ENCODE results near the gene NRN1L.

NRN1L gene

GRCh38 chr16:67883146-67883871 is 1.4 kb upstream of the NRN1L start:
- DNase-seq (ENCODE audit: low read depth): no peak
- no peak overlapping the region for H3K4me3 ChIP-seq (ENCODE audit: low read depth, low read length)
- TF ChIP-seq, protein P1, sequence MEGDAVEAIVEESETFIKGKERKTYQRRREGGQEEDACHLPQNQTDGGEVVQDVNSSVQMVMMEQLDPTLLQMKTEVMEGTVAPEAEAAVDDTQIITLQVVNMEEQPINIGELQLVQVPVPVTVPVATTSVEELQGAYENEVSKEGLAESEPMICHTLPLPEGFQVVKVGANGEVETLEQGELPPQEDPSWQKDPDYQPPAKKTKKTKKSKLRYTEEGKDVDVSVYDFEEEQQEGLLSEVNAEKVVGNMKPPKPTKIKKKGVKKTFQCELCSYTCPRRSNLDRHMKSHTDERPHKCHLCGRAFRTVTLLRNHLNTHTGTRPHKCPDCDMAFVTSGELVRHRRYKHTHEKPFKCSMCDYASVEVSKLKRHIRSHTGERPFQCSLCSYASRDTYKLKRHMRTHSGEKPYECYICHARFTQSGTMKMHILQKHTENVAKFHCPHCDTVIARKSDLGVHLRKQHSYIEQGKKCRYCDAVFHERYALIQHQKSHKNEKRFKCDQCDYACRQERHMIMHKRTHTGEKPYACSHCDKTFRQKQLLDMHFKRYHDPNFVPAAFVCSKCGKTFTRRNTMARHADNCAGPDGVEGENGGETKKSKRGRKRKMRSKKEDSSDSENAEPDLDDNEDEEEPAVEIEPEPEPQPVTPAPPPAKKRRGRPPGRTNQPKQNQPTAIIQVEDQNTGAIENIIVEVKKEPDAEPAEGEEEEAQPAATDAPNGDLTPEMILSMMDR (conservative IDR thresholded peaks at IDR 0.05; ENCODE audit: low read depth, low read length): no peak

DNA sequence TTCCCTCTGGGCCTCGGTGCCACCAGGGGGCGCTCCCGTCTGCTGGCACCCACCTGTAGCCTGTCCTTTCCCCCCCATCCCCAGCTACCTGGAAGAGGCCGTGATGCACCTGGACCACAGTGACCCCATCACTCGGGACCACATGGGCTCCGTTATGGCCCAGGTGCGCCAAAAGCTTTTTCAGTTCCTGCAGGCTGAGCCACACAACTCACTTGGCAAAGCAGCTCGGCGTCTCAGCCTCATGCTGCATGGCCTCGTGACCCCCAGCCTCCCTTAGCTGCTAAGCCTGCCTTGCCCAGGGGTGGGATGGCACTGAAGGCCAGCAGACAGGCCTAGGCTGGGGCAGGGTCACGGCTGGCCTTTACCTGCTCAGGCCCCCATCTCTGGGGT is 818 bp upstream of the NRN1L start:
- H3K4me3 ChIP-seq (ENCODE audit: low read depth, low read length): no peak overlapping the region
- peak; percentile 64 for DNase-seq (ENCODE audit: low read depth)
- TF ChIP-seq, protein P1 (conservative IDR thresholded peaks at IDR 0.05; ENCODE audit: low read depth, low read length): peak; percentile 88

DNA sequence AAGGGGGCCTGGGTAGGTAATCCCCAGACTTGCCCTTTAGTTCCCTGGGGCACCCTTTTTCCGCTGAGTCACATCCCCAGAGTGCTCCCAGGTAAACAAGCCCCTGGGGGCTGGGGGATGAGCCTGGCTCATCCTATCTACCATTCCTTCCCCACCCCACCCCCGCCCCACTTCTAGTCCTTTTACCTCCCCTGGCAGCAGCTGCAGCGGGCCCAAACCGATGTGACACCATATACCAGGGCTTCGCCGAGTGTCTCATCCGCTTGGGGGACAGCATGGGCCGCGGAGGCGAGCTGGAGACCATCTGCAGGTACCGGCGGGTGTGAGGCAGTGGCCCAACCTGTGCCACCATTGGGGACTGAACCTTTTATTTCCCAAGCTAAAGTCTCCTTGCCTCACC is 860 bp downstream of the NRN1L start:
- DNase-seq (ENCODE audit: low read depth): no peak
- H3K4me3 ChIP-seq (ENCODE audit: low read depth, low read length): no peak overlapping the region
- TF ChIP-seq, protein P1 (conservative IDR thresholded peaks at IDR 0.05; ENCODE audit: low read depth, low read length): no peak

- DNase-seq (ENCODE audit: low read depth): no peak
- TF ChIP-seq, protein P1 (conservative IDR thresholded peaks at IDR 0.05; ENCODE audit: low read depth, low read length): no peak
- no peak overlapping the region for H3K4me3 ChIP-seq (ENCODE audit: low read depth, low read length)
Observed at GRCh38 chr16:67885976-67886375, 1.3 kb downstream of the NRN1L start.

- TF ChIP-seq, protein P1 (conservative IDR thresholded peaks at IDR 0.05; ENCODE audit: low read depth, low read length): no peak
- no peak overlapping the region for H3K4me3 ChIP-seq (ENCODE audit: low read depth, low read length)
Observed at GRCh38 chr16:67886387-67886786, 1.7 kb downstream of the NRN1L start.

DNA sequence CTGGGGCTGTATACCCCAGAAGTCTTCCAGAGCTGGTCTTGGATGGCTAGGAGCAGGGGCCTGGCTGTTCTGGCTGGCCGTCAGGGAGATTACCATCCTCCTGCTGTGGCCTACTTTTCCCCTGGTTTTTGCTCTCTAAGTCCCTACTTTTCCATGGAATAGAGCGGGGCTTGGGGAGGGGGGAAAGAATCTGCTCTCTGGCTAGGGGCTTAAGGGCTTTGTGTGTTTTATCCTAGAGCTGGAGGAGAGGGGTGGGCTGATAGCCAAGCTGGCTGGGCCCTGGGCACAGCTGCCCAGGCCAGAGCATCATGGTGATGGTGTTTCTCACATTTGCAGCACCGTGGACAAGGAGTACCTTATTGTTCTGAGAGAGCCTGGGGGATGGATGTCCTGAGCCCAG is 3.6 kb downstream of the NRN1L start:
- no peak overlapping the region for H3K4me3 ChIP-seq (ENCODE audit: low read depth, low read length)
- TF ChIP-seq, protein P1 (conservative IDR thresholded peaks at IDR 0.05; ENCODE audit: low read depth, low read length): no peak
- no peak for DNase-seq (ENCODE audit: low read depth)

More at GRCh38 chr16:67886387-67886786, 1.7 kb downstream of the NRN1L start:
- DNase-seq (ENCODE audit: low read depth): no peak

DNA sequence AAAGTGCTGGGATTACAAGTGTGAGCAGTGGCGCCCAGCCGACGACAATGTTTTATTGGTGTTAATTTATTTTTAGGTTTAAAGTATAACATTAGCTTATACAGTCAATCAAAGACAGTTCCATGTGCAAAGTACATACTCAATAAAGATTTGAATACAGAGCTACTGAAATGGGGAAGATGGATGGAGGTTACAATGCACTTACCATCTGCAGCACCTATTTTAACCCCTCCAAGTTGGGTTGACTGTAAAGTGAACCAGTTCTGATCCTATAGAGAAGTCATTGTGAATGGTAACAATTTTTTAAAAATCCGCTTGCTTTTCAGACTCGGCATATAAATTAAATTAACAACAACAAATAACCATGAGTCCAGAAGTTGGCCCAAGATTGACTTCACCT is 7.7 kb downstream of the NRN1L start:
- DNase-seq (ENCODE audit: low read depth): no peak
- TF ChIP-seq, protein P1 (conservative IDR thresholded peaks at IDR 0.05; ENCODE audit: low read depth, low read length): no peak
- peak overlapping the region; percentile 53 for H3K4me3 ChIP-seq (ENCODE audit: low read depth, low read length)

Data from choroid plexus epithelial cell (primary cell).